ENCODE results near the gene DFFB.

DFFB gene

GRCh38 chr1:3923378-3924185 is 66.3 kb downstream of the DFFB start:
- H3K4me3 ChIP-seq (ENCODE audit: low read depth, low read length) = no peak overlapping the region

GRCh38 chr1:3924186-3924824 is 67.0 kb downstream of the DFFB start:
- H3K4me3 ChIP-seq (ENCODE audit: low read depth, low read length) = no peak overlapping the region

DNA sequence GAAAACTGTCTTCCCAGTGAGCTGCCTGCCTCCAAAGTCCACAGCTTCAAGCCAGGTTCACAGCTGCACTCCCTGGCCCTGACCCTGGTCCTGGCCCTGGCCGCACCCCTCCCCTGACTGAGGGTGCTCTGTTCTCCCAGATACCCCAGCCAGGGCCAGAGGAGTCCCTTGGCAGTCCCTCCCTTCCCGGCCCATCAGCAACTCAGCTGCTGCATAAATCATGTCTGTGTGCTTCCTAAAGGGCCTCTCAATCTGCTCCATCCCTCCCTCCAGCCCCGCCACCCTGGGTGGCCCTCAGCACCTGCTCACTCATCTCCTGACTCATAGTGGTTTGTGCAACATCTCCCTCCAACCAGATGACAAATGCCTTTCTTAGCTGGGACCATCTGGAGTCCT is 67.5 kb downstream of the DFFB start:
- H3K4me3 ChIP-seq (ENCODE audit: low read depth, low read length) = no peak overlapping the region

- H3K4me3 ChIP-seq (ENCODE audit: low read depth, low read length) = no peak overlapping the region
Observed at GRCh38 chr1:3925256-3925655, 68.0 kb downstream of the DFFB start.

DNA sequence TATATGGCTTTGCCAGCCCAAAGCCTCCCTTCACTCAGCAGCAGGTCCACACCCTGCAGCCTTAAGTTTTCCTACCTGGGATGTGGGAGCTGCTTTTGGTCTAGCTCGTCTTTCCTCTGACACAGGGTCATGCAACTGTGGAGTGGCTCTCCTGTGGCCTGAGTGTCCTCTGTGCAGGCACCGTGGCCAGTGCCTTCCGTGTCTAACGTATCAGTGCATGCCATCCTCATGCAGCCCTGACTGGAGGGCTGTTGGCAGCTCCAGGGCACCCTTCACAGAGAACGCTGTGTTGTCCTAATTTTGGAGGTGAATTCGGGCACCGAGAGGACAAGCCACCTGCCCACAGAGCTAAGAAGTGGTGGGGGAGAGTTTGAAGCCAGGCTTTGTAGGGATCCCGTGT is 68.5 kb downstream of the DFFB start:
- no peak overlapping the region for H3K4me3 ChIP-seq (ENCODE audit: low read depth, low read length)

GRCh38 chr1:3926956-3927355 is 69.7 kb downstream of the DFFB start:
- H3K4me3 ChIP-seq (ENCODE audit: low read depth, low read length) = no peak overlapping the region

- H3K4me3 ChIP-seq (ENCODE audit: low read depth, low read length) = no peak overlapping the region
Observed at GRCh38 chr1:3928586-3928985, 71.3 kb downstream of the DFFB start.

- H3K4me3 ChIP-seq (ENCODE audit: low read depth, low read length) = no peak overlapping the region
Observed at GRCh38 chr1:3929126-3929525, 71.8 kb downstream of the DFFB start.

GRCh38 chr1:3930301-3931006 is 73.2 kb downstream of the DFFB start:
- H3K4me3 ChIP-seq (ENCODE audit: low read depth, low read length) = no peak overlapping the region

DNA sequence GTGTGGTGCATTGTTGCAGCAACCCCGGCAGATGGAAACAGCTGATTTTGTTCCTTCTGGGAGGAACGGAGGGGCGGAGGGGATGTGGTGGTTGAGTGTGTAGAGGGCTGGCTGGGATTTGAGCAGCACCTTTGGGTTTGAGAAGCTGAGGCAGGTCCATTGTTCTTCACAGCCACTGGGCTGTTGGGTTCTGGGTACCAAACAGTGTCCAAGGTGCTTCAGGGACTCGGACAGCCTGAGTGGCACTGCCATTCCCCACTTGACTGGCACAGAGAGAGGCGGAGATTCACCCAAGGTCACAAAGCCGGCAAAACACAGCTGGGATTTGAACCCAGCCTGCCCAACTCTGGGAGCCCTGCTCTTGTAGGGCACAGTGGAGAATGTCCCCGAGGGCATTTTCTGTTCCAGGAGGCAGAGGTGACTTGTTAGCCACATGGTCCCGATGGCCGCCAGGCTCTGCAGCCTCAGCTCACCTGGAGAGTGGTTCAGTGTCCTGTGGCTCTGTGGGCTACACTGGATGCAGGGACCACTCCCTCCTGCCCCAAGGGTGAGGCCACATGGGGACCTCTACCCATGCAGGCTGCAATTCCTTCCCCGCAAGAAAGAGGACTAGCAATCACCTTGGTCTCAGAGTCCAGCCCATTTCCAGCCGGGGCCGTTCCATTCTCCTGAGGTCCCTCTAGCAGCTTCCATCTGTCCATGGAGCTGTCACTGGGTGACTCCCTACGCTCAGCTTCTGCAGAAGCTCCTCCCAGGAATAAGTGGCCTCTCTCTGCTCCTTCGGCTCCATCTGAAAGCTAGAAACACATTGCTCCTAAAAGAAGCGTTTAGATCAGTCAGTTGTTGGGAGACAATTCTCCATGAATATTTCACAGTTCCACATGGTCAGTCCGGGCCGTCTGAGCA is 74.0 kb downstream of the DFFB start:
- H3K4me3 ChIP-seq (ENCODE audit: low read depth, low read length) = no peak overlapping the region

GRCh38 chr1:3932156-3932919 is 75.1 kb downstream of the DFFB start:
- H3K4me3 ChIP-seq (ENCODE audit: low read depth, low read length) = no peak overlapping the region

All from iPS-11a (cell line).